Measurements from ENCODE around the gene FIGN. TPM values are rescaled to one million over a fixed set of nuclear protein-coding genes. Genes with fewer than 3 reads are reported as not detected.

Gene FIGN
- total and polyA plus RNA-seq, 8 donors: 4.9 to 8.2 (median 6.4) TPM

- no peaks in the 10 kb centered on the region for H3K36me3 ChIP-seq
- intact Hi-C loops (cut with DNase I): no loop called here
- no peak overlapping the region for H3K4me3 ChIP-seq
- no peak overlapping the region for H3K27ac ChIP-seq
- ATAC-seq (no peak), DNase-seq (no peak)
- no peaks in the 10 kb centered on the region for H3K27me3 ChIP-seq
- TF ChIP-seq CTCF (IDR thresholded peaks at IDR 0.05): no peak
- H3K9me3 ChIP-seq: peaks cover 0 to 8% of the 10 kb centered on the region in 2 donors
- no peaks in the 10 kb centered on the region for H3K4me1 ChIP-seq
These were observed 70.8 kb downstream of the FIGN start for GRCh38 chr2:163665051-163665450.

DNA sequence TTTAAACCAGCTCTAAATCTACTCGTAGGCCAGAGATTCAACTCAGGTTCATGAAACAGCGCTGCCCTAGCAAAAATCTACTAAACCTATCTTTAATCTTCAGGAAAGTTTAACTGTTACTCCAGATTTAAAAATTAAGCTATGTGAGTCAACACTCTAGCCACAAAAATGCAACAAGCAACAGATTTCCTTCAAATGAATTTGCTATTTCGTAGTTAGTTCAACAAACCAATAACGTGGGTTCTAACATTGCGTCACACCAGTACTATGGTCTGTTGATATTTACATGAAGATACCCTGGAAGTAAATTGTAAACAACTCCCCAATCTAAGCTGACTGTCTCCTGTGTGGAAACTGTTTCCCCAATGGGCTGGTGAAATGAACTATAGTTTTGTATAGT, 71.2 kb downstream of the FIGN start:
- intact Hi-C loops (cut with DNase I): no loop called here
- Histone ChIP-seq H3K4me1 (no peaks in the 10 kb centered on the region), H3K27ac (no peak overlapping the region), H3K36me3 (no peaks in the 10 kb centered on the region), H3K9me3 (peaks cover 0 to 8% of the 10 kb centered on the region in 2 donors), H3K4me3 (no peak overlapping the region), H3K27me3 (no peaks in the 10 kb centered on the region)
- DNase-seq (no peak), ATAC-seq (no peak)
- no peak for TF ChIP-seq CTCF (IDR thresholded peaks at IDR 0.05)

DNA sequence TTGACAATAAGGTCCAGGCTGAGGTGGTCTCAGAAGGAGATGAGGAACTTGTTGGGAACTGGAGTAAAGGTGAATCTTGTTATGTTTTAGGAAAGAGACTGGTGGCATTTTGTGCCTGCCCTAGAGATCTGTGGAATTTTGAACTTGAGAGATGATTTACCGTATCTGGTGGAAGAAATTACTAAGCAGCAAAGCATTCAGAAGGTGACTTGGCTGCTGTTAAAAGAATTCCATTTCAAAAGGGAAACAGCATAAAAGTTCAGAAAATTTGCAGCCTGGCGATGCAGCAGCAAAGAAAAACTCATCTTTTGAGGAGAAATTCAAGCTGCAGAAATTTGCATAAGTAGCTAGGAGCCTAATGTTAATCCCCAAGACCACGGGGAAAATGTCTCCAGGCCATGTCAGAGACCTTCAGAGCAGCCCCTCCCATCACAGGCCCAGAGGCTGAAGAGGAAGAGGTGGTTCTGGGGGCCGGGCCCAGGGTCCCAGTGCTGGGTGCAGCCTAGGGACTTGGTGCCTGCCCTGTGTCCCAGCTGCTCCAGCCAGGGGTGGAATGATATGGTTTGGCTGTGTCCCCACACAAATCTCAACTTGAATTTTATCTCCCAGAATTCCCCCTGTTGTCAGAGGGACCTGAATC, 73.5 kb downstream of the FIGN start:
- intact Hi-C loops (cut with DNase I): no loop called here
- H3K4me3 ChIP-seq: no peak overlapping the region
- DNase-seq (no peak), ATAC-seq (no peak)
- H3K27me3 ChIP-seq: no peaks in the 10 kb centered on the region
- peaks cover 0 to 8% of the 10 kb centered on the region in 2 donors for H3K9me3 ChIP-seq
- no peak for TF ChIP-seq CTCF (IDR thresholded peaks at IDR 0.05)
- H3K27ac ChIP-seq: no peak overlapping the region
- no peaks in the 10 kb centered on the region for H3K4me1 ChIP-seq
- H3K36me3 ChIP-seq: no peaks in the 10 kb centered on the region

- H3K9me3 ChIP-seq: peaks cover 0 to 8% of the 10 kb centered on the region in 2 donors
- no peaks in the 10 kb centered on the region for H3K36me3 ChIP-seq
- no peak overlapping the region for H3K4me3 ChIP-seq
- peaks cover 0 to 7% of the 10 kb centered on the region in 2 donors for H3K4me1 ChIP-seq
- H3K27me3 ChIP-seq: no peaks in the 10 kb centered on the region
- no peak for DNase-seq
- H3K27ac ChIP-seq: no peak overlapping the region
- intact Hi-C loops (cut with DNase I): no loop called here
- no peak for TF ChIP-seq CTCF (IDR thresholded peaks at IDR 0.05)
- no peak for ATAC-seq
These were observed 76.6 kb downstream of the FIGN start for GRCh38 chr2:163659224-163659623.

DNA sequence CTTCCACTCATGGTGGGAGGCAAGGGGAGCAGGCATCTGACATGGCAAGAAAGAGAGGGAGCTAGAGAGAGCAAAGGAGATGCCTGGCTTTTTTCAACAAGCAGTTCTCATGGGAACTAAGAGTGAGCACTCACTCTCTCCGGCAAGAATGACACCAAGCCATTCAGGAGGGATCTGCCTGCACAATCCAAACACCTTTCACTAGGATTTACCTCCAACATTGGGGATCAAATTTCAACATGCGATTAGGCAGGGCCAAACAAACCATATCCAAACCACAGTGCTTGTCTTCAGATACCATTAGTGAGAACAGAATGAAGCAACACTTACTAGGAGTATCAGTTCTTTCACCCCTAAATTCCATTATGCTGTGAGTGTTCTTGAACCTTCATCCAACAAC, 77.3 kb downstream of the FIGN start:
- no peaks in the 10 kb centered on the region for H3K36me3 ChIP-seq
- ATAC-seq (no peak), DNase-seq (no peak)
- no peaks in the 10 kb centered on the region for H3K27me3 ChIP-seq
- peaks cover 0 to 7% of the 10 kb centered on the region in 2 donors for H3K4me1 ChIP-seq
- no peak for TF ChIP-seq CTCF (IDR thresholded peaks at IDR 0.05)
- H3K27ac ChIP-seq: no peak overlapping the region
- intact Hi-C loops (cut with DNase I): no loop called here
- peaks cover 0 to 8% of the 10 kb centered on the region in 2 donors for H3K9me3 ChIP-seq
- H3K4me3 ChIP-seq: no peak overlapping the region
